Stimulated activated CD4-positive, alpha-beta T cell treated with anti-CD3 and anti-CD28 coated beads, TNF-alpha, amount 100 ng/mL, for 48 hours (primary cell): ENCODE results near the gene NWD2.
"Not testable (repeated sequence)": the region's sequence is repeated elsewhere in the genome, so short reads cannot be mapped to it uniquely, and the experiment has no call there.

ENCODE experiments used
- DNase-seq, 3 donors: peaks; one replicate each; pipeline ENCODE4 v3.0.0-alpha.2; 2020; ENCODE audit warnings: low read depth in 3 of 3

NWD2 gene

GRCh38 chr4:37392521-37393255 lies 148.1 kb downstream of the NWD2 start:
- DNase-seq, result no peak

GRCh38 chr4:37393321-37393720 lies 148.8 kb downstream of the NWD2 start:
- DNase-seq, result no peak

- DNase-seq, result no peak
These were observed 149.3 kb downstream of the NWD2 start for GRCh38 chr4:37393889-37394288.

GRCh38 chr4:37397505-37397904 lies 153.0 kb downstream of the NWD2 start:
- DNase-seq, result no peak

GRCh38 chr4:37400241-37400881 lies 155.8 kb downstream of the NWD2 start:
- no peak for DNase-seq

- DNase-seq, result not testable (repeated sequence)
These were observed 163.6 kb downstream of the NWD2 start for GRCh38 chr4:37407938-37408826.

GRCh38 chr4:37413612-37414011 lies 169.1 kb downstream of the NWD2 start:
- not testable (repeated sequence) for DNase-seq

GRCh38 chr4:37415845-37416369 lies 171.4 kb downstream of the NWD2 start:
- DNase-seq, result no peak

- DNase-seq, result no peak
These were observed 177.1 kb downstream of the NWD2 start for GRCh38 chr4:37421614-37422013.

- DNase-seq, result no peak
These were observed 177.6 kb downstream of the NWD2 start for GRCh38 chr4:37422102-37422501.

- DNase-seq, result no peak
These were observed 178.1 kb downstream of the NWD2 start for GRCh38 chr4:37422638-37423037.

- no peak for DNase-seq
These were observed 178.8 kb downstream of the NWD2 start for GRCh38 chr4:37423310-37423709.

- DNase-seq, result no peak
These were observed 180.2 kb downstream of the NWD2 start for GRCh38 chr4:37424753-37425152.

- no peak for DNase-seq
These were observed 181.3 kb downstream of the NWD2 start for GRCh38 chr4:37425857-37426256.

- no peak for DNase-seq
These were observed 182.7 kb downstream of the NWD2 start for GRCh38 chr4:37427193-37427592.

GRCh38 chr4:37429906-37430305 lies 185.4 kb downstream of the NWD2 start:
- DNase-seq, result no peak

- no peak for DNase-seq
These were observed 186.3 kb downstream of the NWD2 start for GRCh38 chr4:37430718-37431416.

GRCh38 chr4:37431417-37431743 lies 186.8 kb downstream of the NWD2 start:
- DNase-seq, result no peak

GRCh38 chr4:37434469-37434868 lies 189.9 kb downstream of the NWD2 start:
- no peak for DNase-seq

GRCh38 chr4:37436546-37436945 lies 192.0 kb downstream of the NWD2 start:
- no peak for DNase-seq

GRCh38 chr4:37437163-37437562 lies 192.6 kb downstream of the NWD2 start:
- no peak for DNase-seq
